ENCODE results near the gene UNC93A.
"Not testable (repeated sequence)": the region's sequence is repeated elsewhere in the genome, so short reads cannot be mapped to it uniquely, and the experiment has no call there.

The UNC93A gene

DNA sequence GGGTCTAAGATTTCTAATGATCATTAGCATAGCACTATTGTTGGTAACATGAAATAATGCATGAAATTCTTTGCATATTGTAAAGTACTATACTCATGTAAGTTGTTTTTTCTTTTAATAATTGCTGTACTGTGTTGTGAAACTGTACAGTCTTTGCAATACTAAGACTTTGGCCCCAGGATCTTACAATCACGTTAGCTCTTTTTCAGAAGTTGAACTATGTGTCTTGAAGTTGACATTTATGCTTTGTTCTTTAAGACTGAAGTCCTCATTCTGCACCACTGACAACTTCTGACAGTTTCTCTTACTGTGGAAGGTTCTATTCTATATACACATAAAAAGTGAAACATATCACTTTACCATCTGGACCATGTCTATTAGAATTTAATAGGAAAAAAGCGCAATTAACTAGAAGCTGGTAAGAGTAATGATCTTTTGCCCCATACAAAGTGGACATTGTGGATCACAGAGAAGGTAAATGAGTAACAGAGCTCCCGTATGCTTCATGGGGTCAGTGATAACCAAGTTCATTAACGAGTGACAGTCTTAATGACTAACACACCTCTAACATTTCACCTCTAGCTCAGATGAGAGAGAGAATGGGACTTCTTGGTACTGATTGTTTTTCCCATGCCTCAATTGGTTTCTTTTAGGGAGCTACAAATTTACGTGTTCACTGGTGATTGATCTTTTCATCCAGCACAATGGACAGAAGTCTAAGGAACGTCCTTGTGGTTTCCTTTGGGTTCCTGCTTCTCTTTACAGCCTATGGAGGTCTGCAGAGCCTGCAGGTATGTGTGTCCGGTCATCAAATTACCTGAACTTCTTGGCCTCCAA is at the start of gene UNC93A:
Gene UNC93A (plus strand): TSS at position 530 of the 837 bp plus-strand sequence. CDS start 175 bp downstream, at position 705.
- DNase-seq: no peak

DNA sequence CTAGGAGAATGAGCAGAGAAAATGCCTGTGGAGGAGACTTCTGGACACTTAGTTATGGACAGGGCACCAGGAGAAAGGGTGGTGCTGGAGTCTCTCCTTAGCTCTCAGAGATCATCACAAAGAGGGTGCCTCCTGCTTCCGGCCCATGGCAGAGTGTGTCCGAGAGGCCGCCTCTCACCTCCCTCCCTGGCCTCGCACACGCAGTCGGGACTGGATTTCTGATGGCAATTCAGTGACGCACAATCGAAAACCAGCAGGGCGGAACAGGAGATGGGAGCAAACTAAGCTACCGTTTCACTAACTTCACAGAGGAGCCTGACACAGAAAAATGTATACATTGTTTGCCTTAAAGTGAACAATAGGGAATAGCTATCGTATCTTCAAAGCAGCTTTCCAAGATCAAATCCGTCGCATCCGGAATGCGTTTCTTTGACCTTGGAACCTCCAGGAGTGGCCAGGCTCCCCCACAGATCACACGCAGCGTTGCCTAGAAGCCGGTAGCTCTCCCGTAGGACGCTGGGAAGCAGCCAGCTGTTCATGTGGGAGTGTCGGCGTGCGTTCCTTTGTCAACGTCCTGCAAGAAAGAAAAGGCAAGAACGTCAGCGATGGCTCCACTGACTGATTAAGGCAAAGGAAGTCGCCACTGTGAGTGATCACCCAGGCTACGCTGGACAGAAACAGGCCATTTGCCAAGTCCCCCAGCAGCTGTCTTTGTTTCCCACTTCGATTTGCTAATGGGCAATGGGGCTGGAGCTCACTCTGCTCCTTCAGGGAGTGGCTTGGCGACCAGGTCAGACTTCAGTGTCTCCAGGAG is 49.6 kb upstream of the UNC93A start:
- DNase-seq: not testable (repeated sequence)

DNA sequence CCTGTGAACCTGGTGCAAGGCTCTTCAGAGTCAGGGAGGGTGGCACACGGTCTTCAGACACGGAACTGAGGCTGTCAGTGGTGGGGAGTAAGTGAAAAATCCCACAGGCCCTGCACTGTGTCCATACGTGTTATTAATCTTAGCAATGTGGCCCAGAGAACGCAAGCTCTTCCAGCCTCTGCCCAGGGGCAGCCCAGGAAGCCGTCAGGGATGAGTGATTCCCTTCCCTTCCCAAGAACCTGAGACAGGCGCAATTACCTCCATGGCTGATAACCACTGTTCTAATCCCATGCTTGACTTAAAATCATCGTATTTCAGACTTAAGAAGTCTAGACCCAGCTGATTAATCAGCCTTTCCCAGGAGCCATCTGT is 49.0 kb upstream of the UNC93A start:
- DNase-seq: not testable (repeated sequence)

DNA sequence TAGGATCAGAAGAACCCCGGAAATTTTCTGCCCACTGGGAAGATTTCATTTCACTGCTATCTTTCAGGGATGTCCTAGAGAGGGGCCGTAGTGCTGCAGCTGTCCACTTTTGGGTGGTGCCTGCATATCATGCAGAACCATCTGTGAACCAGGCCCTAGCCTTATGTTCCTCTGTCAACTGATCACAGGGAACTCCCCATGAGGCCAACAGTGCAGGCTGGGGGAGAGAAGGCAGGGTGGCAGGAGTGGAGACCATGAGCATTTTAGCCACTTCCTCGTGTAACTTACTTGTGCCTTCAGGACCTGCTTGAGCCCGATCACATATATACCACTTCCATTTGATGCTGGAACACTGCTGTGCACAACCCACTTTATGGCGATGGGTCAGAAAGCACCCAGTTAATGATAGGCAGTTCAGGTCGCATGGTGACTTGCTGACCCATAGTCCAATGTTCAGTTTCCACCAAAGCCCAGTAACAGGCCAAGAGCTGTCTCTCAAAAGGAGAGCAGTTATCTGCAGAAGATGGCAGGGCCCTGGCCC is 48.5 kb upstream of the UNC93A start:
- DNase-seq: not testable (repeated sequence)

DNA sequence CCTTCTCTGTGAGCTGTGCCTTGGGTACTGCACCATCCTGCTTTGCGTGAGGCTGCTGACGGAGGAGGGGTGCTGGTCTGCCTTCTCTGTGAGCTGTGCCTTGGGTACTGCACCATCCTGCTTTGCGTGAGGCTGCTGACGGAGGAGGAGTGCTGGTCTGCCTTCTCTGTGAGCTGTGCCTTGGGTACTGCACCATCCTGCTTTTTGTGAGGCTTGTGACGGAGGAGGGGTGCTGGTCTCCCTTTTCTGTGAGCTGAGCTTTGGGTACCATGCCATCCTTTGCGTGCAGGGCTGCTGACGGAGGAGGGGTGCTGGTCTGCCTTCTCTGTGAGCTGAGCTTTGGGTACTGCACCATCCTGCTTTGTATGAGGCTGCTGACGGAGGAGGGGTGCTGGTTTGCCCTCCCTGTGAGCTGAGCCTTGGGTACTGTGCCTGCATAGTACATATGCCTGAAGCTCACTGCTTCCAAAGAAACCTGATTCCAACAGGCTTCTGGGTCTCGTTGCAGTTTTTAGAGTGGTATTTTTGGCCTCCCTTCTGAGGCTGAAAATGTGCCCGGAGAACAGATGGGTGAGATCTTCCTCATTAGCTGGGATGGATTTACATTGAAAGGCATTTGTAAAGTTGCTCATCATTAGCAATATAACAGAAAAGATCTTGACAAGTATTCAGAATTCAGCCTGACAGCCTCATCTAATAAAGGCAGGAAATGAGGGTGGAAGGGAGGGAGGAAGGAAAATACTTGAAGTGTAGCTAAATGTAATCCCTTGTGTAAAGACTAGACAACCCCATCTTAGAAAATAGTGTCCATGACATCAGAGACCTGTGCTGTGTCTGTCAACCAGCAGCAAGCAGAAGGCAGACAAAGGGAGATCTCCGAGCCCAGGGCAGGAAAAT is 46.8 kb upstream of the UNC93A start:
- no peak for DNase-seq

DNA sequence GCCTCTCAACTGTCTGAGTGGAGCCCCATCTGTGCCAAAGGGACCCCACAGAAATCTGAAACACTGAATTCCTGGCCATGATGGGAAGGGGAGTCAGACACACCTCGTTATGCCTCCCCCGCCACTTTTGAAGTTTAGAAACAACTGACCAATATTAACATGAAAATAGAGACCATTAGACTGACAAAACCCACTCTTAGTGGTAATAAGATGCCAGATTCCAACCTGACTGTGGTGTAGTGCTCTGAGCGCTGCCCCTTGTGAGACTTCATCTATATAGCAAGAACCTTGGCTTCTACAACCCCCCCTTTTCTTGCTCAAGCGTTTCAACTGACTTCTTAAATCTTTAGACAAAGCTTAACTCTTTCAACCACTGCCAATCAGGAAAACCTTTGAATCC is 46.1 kb upstream of the UNC93A start:
- no peak for DNase-seq

DNA sequence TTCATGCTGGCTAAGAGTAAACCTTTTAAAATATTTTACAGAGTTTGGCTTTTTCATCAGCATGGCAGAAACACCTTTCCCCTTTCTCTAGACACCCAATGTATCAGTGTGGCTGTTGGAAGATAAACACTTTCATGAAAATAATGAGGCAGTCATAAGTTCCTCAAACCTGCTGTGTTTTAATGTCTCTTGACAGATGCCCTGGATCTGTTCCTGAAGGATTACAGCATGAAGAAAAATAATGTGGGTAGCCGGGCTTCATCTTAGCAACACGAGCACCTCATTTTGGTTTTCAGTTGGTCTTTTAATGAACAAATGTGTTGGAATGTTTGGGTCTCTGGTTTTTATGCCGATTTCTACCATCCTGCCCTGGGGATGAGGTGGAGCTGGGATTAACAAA is 45.5 kb upstream of the UNC93A start:
- no peak for DNase-seq

DNA sequence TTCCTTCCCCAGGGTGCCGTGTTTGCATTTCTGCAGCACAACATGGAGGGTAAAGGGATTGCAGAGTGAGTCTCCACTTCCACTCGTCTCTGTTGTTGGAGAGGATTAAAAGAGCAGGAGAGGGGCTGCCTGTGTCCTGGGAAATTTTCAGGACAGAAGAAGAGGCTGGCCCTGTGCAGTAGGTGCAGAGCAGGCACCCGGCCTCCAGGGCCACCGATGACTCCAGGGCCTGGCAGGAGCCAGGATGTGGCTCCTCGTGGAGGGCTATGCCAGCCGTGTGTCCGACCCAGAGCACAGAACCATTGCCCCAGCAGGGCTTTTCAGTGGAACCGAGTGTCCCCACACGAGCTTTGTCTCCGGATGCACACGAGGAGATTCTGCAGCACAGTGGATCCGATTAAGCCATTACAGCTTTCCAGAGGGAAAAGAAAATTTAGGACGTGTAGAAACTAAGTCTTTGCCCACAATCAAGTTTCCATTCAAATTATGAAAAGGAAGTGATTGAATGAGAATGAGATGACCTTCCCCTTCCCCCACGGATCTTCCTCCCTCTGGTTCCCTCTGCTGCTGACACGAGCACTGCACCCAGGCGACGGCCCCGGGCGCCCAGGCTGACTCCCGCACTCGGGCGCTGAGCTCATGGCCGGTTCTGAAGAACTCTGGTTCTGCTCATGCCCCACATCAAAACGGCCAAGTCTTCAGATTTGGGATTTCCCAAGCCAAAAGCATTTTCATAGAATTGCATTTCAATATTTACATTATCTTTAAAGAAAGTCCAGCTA is 43.1 kb upstream of the UNC93A start:
- no peak for DNase-seq

DNA sequence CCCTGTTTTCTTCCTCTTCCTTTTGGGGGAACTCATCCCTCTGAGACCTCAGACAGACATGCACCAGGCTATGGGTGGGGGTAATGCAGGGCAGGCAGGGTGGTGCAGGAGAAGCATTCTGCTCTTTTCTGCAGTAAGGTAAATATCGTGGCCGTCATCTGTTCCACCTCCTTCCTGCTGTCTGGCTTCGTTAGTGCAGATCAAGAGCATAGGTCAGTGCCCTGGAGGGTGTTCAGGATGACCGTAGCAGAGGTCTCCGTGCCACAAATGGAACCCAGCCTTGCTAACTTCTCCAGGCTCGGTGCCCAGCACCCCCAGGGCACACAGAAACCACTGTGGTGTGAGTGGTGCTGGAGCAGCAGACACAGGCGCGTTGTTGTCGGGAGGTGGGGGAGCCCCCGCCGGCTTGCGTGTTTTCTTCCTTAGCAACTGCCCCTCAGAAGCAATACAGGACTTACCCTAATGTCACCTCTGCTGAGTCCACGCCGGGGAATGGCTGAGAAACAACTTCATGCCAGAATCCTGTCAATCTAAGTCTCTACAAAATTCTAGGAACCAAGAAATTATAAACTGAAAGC is 42.1 kb upstream of the UNC93A start:
- not testable (repeated sequence) for DNase-seq

DNA sequence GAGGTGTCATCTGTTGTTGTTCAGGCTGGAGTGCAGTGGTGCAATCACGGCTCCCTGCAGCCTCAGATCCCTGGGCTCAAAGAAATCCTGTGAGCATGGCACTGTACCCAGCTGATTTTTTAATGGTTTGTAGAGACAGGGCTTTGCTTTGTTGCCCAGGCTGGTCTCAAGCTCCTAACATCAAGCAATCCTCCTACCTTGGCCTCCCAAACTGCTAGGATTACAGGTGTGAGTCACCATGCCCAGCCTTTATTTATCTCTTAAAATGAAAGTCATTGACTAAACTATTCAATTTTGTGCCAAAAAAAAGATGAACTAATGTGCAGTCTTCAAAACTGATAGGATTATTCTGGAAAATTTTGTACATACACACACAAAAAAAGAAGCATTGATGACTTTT is 38.8 kb upstream of the UNC93A start:
- no peak for DNase-seq

DNA sequence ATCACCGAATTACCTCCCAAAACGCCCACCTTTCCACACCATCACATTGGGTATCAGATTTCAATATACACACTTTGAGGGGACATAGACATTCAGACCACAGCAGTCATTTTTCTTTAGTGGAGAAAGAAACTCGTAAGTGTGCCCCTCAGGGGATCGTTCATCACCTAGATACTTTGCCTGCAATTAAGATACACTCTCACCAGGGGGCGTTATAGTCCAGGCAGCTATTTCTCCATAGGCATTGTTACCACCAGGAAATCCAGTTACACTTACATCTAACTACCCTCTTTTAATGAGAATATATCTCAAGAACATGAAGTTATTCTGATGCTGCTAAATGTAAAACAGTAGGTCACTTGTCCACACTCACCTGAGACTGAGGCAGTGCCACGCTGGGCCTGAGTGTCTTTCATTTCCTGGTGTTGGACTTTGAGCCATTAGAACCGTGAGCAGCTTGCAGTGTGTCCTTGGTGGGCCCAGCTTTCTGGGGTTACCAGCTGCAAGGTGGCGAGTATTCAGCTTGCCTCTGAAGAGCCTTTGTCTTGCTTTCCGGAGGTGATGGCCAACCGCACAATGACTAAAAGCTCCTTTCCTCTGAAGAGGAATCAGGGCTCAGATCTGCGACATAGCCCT is 35.1 kb upstream of the UNC93A start:
- DNase-seq: peak in 1 of 2 experiments; percentile 1

DNA sequence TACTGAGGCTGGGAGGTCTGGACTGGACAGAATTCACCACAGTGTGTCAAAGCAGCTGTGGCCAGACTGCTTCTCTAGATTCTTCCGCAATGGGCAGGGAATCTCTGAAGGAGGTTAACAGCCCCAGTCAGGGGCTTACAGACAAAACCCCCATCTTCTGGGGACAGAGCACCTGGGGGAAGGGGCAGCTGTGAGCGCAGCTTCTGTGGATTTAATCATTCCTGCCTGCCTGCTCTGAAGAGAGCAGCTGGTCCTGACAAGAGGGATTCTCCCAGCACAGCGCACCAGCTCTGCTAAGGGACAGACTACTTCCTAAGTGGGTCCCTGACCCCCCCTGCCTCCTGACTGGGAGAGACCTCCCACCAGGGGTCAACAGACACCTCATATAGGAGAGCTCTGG is 32.5 kb upstream of the UNC93A start:
- DNase-seq: no peak

DNA sequence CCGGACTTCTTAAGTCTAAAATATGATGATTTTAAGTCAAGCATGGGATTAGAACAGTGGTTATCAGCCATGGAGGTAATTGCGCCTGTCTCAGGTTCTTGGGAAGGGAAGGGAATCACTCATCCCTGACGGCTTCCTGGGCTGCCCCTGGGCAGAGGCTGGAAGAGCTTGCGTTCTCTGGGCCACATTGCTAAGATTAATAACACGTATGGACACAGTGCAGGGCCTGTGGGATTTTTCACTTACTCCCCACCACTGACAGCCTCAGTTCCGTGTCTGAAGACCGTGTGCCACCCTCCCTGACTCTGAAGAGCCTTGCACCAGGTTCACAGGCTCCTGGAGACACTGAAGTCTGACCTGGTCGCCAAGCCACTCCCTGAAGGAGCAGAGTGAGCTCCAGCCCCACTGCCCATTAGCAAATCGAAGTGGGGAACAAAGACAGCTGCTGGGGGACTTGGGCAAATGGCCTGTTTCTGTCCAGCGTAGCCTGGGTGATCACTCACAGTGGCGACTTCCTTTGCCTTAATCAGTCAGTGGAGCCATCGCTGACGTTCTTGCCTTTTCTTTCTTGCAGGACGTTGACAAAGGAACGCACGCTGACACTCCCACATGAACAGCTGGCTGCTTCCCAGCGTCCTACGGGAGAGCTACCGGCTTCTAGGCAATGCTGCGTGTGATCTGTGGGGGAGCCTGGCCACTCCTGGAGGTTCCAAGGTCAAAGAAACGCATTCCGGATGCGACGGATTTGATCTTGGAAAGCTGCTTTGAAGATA is 24.9 kb upstream of the UNC93A start:
- not testable (repeated sequence) for DNase-seq

DNA sequence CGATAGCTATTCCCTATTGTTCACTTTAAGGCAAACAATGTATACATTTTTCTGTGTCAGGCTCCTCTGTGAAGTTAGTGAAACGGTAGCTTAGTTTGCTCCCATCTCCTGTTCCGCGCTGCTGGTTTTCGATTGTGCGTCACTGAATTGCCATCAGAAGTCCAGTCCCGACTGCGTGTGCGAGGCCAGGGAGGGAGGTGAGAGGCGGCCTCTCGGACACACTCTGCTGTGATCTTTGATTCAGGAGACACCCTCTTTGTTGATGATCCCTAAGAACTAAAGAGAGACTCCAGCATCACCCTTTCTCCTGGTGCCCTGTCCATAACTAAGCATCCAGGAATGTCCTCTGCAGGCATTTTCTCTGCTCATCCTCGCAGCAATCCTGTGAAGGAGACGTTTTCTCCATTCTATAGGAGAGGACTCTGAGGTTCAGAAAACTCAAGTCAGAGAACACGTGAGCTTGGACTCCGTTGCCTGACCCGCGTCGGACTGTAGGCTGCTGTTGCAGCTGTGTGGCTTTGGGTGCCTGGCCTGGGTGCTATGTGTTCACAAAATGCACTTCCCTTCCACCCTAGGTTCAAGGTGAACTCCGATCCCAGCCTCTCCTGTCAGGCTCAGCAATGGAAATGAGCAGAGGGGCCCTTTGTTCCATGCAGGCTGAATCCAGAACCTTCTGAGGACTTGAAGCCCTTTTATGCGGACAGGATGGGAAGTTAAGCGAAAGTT is 24.1 kb upstream of the UNC93A start:
- DNase-seq: no peak

DNA sequence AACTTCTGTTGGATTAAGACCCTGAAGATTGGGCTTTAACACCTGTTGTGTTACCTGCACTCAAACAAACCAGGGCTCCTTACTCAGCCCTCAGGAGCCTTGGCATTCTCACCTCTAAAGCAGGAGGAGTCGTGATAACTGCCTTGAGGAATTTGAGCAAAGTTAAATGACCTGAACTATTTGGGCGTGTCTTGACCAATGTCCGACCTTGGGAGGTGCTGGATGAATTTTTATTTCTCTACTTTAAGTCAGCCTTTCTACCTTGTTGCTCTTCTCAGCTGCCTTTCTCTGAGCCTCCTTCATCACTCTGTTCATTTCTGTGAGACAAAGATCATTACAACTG is 23.6 kb upstream of the UNC93A start:
- DNase-seq: not testable (repeated sequence)

DNA sequence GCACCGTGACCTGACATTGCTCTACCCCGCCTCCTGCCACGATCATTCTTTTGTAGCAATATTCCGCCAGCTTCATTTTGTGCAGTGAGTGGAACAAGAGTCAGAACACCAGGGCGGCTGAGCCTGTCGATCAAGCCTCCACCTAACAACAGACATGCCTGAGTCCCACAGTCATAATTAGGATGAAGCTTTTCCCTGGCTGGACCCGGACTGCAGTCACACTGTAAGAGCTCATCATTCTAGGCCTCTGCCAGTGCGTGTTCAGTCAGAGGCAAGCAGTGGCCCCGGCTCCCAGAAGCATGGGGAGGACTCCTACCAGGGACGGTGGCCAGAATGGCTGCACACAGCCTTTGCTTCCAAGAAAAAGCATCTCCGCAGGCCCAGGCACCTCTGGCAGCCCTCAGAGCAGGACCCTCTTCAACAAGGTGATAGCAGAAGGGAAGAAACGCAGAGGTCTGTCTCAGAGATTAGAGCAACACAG is 23.2 kb upstream of the UNC93A start:
- DNase-seq: no peak

DNA sequence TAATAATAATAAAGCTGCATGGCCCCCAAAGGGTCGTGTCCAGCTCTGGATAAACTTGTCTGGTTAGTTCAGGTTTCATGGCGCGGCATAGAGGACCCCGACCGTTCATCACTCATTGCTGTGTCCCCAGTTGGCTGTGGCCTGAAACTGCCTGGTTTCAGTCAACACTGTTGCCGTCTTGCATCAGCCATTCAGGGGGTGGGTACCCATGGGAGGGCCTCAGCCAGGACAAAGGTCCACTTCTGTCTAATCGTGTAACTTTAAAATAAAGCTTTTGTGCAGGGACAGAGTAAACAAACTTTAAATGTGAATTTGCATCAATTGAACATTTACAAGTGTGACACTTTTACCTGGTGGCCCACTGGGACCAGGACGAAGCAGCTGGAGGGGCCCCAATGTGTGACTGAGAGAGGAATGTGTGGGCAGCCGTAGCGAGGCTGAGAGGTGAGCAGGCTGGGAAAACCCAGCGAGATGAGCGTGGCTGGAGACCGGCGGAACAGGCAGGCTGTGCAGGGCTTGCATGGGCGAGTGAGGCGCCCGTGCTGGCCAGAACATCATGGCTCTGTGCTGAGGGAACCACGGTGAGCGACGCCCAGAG is 22.3 kb upstream of the UNC93A start:
- no peak for DNase-seq

DNA sequence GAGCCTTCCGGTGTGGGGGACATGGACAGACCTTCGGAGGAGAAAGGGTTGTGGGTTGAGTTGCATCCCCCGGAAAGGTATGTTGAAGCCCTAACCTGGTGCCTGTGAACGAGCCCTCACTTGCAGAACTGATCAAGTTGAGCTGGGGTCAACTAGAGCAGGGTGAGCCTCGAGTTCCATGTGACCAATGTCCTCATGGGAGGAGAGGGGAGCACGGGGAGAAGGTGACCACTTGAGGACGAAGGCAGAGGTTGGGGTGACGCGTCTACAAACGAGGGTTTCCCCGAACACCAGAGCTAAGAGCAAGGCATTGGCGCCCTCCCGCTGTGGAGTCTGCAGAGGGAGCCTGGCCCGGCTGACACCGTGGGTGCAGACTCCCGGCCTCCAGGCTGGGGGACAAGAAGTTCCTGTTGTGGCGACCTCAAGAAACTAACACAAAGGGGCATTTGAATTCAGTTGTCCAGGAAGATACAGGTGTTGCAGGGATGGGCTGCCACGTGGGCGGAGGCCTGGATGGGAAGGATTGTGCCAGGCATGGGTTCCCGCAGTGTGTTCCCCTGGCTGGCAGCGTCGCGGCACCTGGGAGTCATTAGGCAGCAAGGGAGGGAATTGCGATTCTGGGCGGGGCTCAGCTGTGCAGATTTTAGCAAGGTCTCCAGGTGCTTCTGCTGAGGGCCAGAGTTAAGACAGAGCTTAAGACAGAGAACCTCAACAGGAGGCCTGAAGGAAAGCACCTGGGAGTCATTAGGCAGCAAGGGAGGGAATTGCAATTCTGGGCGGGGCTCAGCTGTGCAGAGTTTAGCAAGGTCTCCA is 20.4 kb upstream of the UNC93A start:
- no peak for DNase-seq

Data from AML-193 (cell line).